Testis (tissue), 2 donors: Measurements from ENCODE around the gene NRP1.

Experiments used
- POLR2A ChIP-seq: fragments of 450-650 bp; IDR thresholded peaks from one replicate; pipeline ENCODE4 v1.6.1; 2017; ENCODE audit warnings: antibody characterized with exemption, mild to moderate bottlenecking, moderate library complexity
- TF ChIP-seq, protein P1 (sequence below), 3 experiments: fragments of 450-650 bp in 2 of 3; fragments of 200-600 bp in 1 of 3; sonication (generic) in 1 of 3; IDR thresholded peaks; one replicate each; pipeline ENCODE4 v1.5.1; 2016 to 2019; ENCODE audit warnings: antibody characterized with exemption in 3 of 3, mild to moderate bottlenecking in 2 of 3, moderate library complexity in 1 of 3

DNA sequence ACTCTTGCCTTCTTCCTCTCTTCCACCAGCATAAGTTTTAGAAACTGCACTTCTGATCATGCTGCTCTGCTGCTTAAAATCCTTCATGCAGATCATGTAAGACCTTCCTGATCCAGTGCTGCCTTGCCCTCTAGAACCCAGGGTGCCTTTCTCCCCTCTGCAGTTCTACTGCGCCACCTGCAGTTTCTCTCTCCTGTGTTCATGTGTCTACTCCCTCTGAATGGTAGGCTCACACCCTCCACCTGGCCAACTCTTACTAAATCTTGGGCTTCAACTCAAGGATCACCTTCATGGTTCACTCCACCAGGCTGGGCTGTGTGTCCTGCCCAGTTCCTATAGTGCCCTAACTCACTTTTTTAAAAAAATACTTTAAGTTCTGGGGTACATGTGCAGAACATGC lies 201.8 kb downstream of the NRP1 start:
- TF ChIP-seq POLR2A, result no peak
- TF ChIP-seq, protein P1, sequence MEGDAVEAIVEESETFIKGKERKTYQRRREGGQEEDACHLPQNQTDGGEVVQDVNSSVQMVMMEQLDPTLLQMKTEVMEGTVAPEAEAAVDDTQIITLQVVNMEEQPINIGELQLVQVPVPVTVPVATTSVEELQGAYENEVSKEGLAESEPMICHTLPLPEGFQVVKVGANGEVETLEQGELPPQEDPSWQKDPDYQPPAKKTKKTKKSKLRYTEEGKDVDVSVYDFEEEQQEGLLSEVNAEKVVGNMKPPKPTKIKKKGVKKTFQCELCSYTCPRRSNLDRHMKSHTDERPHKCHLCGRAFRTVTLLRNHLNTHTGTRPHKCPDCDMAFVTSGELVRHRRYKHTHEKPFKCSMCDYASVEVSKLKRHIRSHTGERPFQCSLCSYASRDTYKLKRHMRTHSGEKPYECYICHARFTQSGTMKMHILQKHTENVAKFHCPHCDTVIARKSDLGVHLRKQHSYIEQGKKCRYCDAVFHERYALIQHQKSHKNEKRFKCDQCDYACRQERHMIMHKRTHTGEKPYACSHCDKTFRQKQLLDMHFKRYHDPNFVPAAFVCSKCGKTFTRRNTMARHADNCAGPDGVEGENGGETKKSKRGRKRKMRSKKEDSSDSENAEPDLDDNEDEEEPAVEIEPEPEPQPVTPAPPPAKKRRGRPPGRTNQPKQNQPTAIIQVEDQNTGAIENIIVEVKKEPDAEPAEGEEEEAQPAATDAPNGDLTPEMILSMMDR (IDR thresholded peaks at IDR 0.05), result no peak
